Subcutaneous abdominal adipose tissue (tissue), 5 donors: ENCODE data around the gene TMEM17.

Experiments
- H3K27ac ChIP-seq: one replicate; pipeline ENCODE4 v1.7.0; 2013; ENCODE audit warnings: low read depth, mild to moderate bottlenecking, inconsistent platforms, low read length, moderate library complexity
- H3K27me3 ChIP-seq, 5 donors: one replicate each; pipeline ENCODE4 v1.7.0; 2013; ENCODE audit warnings: low read length in 5 of 5, inconsistent platforms in 1 of 5; ENCODE audit not compliant: control insufficient read depth in 5 of 5, insufficient read depth in 4 of 5
- H3K36me3 ChIP-seq, 5 donors: one replicate each; pipeline ENCODE4 v1.7.0; 2013; ENCODE audit warnings: low read length in 5 of 5; ENCODE audit not compliant: control insufficient read depth in 5 of 5, insufficient read depth in 5 of 5
- H3K4me1 ChIP-seq, 5 donors: one replicate each; pipeline ENCODE4 v1.7.0; 2013; ENCODE audit warnings: low read length in 5 of 5, mild to moderate bottlenecking in 3 of 5, moderate library complexity in 1 of 5; ENCODE audit not compliant: control insufficient read depth in 5 of 5, insufficient read depth in 5 of 5
- H3K4me3 ChIP-seq, 5 donors: one replicate each; pipeline ENCODE4 v1.7.0; 2013; ENCODE audit warnings: low read length in 5 of 5, low read depth in 1 of 5
- H3K9ac ChIP-seq, 5 donors: one replicate each; pipeline ENCODE4 v1.7.0; 2013; ENCODE audit warnings: low read length in 5 of 5, mild to moderate bottlenecking in 4 of 5, moderate library complexity in 3 of 5
- H3K9me3 ChIP-seq, 5 donors: one replicate each; pipeline ENCODE4 v1.7.0; 2013; ENCODE audit warnings: low read length in 5 of 5; ENCODE audit not compliant: control insufficient read depth in 5 of 5
- donor health status: healthy.
- donor health status: healthy.
- donor health status: healthy.
- donor health status: healthy.
- donor health status: healthy.

The TMEM17 gene

DNA sequence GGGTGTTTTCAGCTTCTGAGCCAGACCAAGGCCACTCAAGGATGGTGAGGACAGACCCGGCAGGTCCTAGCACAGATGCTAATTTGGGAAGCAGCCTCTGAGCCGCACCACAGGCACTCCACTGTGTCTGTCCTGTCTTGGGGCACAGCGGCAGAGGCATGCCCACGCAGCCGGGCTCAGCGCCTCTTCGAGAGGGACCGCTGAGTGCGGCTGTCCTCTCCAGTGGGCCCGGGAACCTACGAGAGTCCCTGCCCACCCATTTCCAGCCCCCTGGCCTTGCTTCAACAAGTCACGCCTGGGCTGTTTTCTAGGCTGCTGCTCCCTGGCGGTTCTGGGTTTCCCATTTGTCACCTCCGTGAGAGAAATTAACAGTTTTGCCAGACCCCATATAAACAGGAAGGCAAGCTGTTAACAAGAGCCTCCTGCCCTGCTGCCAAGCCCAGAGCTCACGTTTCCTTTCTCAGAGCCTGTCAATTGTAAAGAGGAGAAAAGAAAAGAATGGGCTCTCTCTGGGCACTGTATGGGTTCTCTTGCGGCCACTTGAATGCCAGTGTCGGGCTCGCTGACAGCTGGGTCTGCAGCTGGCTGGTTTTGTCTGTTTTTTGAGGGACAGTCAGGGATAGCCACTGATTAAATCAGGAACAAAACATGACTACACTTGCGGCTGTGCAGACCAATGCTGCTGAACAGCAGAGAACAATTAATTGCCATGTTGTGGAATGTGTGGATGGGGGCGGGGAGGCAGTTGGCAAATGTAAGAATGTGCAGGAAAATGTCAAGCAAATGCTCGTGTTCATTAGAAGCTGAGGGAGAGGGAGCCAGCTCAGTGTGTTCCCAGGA lies 30.6 kb downstream of the TMEM17 start:
- Histone ChIP-seq H3K9me3 (no peaks in the 10 kb centered on the region), H3K9ac (peak overlapping the region in 2 of 5 donors; percentile 20 to 65), H3K27ac (peak overlapping the region; percentile 67), H3K4me3 (peak overlapping the region; percentile 1 to 48 (median 35)), H3K4me1 (peaks cover 20 to 87% (median 84%) of the 10 kb centered on the region in 5 donors), H3K36me3 (no peaks in the 10 kb centered on the region), H3K27me3 (no peaks in the 10 kb centered on the region)

DNA sequence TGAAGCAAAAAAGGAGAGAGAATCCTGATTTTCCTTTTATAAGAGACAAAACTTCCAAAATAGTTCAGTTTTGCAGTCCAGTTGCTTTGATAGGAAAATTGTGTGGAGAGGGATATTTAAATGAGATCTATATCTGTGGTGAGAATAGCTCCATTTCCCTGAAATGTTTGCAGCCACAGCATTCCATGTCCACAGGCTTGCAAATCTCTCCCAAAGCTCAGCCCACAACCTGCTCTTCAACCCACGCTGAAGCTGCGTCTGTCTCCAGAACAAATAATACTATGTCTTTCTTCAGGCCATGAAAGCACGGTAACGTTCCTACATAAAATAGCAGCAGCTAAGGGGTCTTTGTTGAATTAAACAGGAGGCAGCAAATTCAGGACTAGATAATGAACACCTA lies 31.8 kb downstream of the TMEM17 start:
- Histone ChIP-seq H3K27me3 (no peaks in the 10 kb centered on the region), H3K4me1 (peaks cover 24 to 96% (median 93%) of the 10 kb centered on the region in 5 donors), H3K9me3 (no peaks in the 10 kb centered on the region), H3K9ac (no peak overlapping the region), H3K27ac (peak overlapping the region; percentile 67), H3K4me3 (no peak overlapping the region), H3K36me3 (no peaks in the 10 kb centered on the region)

DNA sequence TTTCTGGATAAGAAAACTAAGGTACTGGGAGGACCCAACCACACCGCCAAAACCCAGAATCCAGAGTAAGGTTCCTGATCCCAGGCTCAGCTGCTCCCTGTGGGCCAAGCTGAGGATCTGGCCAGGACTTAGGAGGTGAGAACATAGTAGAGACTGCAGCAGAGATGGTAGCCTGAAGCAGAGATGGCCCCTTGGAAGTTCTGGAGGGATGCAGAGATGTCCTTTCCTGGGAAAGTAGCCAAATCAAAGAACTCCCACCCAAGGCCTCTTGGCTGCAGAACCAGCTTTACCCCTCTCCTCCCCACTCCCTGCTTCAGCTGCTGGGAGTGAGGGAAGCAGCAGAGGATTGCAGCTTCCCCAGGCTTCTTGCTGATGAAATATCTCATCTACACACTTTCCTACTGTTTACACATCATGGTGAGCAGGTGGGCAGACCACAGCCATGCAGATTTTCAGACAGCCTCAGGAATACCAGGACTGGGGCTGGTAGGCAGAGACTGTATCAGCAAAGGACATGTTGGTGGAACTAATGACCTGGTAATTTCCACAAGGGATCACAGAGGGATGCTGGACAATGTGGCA lies 32.7 kb downstream of the TMEM17 start:
- Histone ChIP-seq H3K4me1 (peaks cover 26 to 95% (median 87%) of the 10 kb centered on the region in 5 donors), H3K27me3 (no peaks in the 10 kb centered on the region), H3K9me3 (no peaks in the 10 kb centered on the region), H3K27ac (no peak overlapping the region), H3K36me3 (no peaks in the 10 kb centered on the region), H3K4me3 (no peak overlapping the region), H3K9ac (no peak overlapping the region)

DNA sequence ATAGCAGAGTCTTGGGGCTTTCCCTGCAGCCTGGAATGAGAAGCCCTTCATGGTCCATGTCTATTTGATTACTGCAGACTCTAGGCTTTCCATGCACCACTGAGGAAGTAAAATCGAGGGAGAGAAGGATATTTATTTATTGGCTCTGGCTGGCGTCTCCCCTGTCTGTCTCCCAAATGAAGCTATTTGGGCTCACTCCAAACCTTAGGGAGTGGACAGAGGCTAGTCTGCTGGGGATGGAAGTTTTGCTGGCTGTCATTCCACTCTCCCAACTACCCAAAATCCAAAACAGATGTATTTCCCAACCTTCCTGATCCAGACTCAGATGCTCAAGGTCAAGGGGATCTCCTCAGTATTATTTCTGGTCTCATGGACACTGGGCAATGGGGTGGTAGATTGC lies 33.7 kb downstream of the TMEM17 start:
- H3K9me3 ChIP-seq, result no peaks in the 10 kb centered on the region
- peaks cover 27 to 90% (median 85%) of the 10 kb centered on the region in 5 donors for H3K4me1 ChIP-seq
- H3K9ac ChIP-seq, result no peak overlapping the region
- H3K36me3 ChIP-seq, result no peaks in the 10 kb centered on the region
- peak overlapping the region in 1 of 5 donors; percentile 6 for H3K4me3 ChIP-seq
- H3K27ac ChIP-seq, result peak overlapping the region; percentile 67
- H3K27me3 ChIP-seq, result no peaks in the 10 kb centered on the region

DNA sequence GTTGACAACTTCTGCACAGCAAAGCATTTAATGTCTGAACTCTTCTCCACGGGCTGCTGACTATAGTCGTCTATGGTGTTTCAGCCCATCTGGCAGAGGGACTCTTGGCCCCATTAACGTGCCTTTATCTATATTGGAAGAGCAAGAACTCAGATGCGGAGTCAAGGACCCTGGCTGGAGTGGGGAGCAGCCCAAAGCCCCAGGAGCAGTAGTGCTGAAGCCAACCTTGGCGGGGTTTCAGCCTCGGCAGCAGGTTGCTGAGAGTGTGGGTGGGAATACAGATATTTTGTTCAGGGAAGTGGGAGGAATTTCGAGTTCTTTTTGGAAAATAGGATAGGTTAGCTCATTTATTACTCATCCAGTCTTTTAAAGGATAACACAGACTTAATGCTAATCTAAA lies 34.2 kb downstream of the TMEM17 start:
- peak overlapping the region in 1 of 5 donors; percentile 19 for H3K4me3 ChIP-seq
- H3K9ac ChIP-seq, result no peak overlapping the region
- H3K9me3 ChIP-seq, result no peaks in the 10 kb centered on the region
- no peaks in the 10 kb centered on the region for H3K27me3 ChIP-seq
- no peaks in the 10 kb centered on the region for H3K36me3 ChIP-seq
- H3K27ac ChIP-seq, result peak overlapping the region; percentile 67
- peaks cover 27 to 92% (median 80%) of the 10 kb centered on the region in 5 donors for H3K4me1 ChIP-seq

DNA sequence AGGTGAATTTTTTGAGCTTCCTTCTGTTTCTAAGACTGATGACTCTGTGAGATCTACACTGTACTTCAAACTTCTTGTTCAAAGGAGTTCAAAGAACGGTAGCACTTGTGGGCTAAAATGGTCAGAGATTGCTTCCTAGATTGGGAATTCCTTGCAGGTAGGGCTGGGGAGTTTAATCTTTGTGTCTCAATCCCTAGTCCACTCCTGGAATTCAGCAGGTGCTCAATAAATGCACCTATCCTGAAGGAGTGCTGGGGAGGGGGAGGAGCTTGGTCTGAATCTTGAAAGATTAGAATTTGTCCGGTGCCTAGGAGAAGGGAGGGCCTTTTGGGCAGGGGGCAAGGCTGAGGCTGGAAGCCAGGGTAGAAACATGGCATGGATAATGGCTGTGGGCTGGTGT lies 34.6 kb downstream of the TMEM17 start:
- peaks cover 27 to 91% (median 79%) of the 10 kb centered on the region in 5 donors for H3K4me1 ChIP-seq

DNA sequence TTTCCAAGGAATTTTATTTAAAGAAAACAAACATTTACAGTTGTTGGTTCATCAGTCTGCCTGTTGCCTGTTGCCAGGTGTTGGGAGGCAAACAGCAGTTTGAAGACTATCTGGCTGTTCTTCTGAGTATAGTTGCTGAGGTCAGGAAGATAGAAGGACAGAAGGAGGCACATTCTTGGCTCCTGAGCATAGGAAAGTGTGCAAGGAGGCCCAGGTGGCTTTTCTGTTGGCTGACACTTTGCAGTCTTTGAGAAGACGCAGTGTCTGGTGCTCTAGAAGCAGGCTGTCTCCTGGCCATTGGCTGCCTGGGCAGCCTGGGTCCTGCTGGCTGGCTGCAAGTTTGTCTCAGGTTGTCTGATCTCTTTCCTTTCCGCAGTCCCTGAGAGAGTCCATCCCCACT lies 36.4 kb downstream of the TMEM17 start:
- peaks cover 16 to 76% (median 68%) of the 10 kb centered on the region in 5 donors for H3K4me1 ChIP-seq
- H3K9ac ChIP-seq, result no peak overlapping the region
- H3K27me3 ChIP-seq, result no peaks in the 10 kb centered on the region
- H3K9me3 ChIP-seq, result no peaks in the 10 kb centered on the region
- H3K36me3 ChIP-seq, result no peaks in the 10 kb centered on the region
- H3K27ac ChIP-seq, result no peak overlapping the region
- no peak overlapping the region for H3K4me3 ChIP-seq

More for the DNA sequence above, 34.6 kb downstream of the TMEM17 start:
- H3K27me3 ChIP-seq, result no peaks in the 10 kb centered on the region
- H3K36me3 ChIP-seq, result no peaks in the 10 kb centered on the region
- no peaks in the 10 kb centered on the region for H3K9me3 ChIP-seq
- peak overlapping the region in 1 of 5 donors; percentile 19 for H3K4me3 ChIP-seq
- H3K27ac ChIP-seq, result peak overlapping the region; percentile 67
- H3K9ac ChIP-seq, result no peak overlapping the region

DNA sequence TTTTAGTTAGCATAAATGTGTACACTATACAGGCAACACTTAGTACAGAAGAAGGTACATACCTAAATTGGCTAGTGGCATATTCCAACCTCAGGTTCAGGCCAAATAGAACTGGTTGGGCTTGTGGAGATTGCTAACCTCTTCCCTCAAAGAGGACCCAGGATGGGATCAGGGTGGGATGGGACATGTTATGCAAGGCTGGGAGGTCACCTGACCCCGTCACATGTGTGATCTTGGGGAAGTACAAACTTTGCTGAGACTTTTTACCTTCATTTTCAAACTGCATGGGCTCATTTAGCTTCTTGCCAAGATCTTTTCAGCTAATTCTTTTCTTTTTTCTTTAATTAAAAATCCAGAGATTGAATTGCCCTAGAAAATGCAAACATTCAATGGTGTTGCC lies 36.9 kb downstream of the TMEM17 start:
- H3K27me3 ChIP-seq, result no peaks in the 10 kb centered on the region
- H3K4me1 ChIP-seq, result peaks cover 16 to 72% (median 64%) of the 10 kb centered on the region in 5 donors
- H3K9ac ChIP-seq, result no peak overlapping the region
- H3K36me3 ChIP-seq, result no peaks in the 10 kb centered on the region
- no peak overlapping the region for H3K27ac ChIP-seq
- H3K4me3 ChIP-seq, result no peak overlapping the region
- no peaks in the 10 kb centered on the region for H3K9me3 ChIP-seq

DNA sequence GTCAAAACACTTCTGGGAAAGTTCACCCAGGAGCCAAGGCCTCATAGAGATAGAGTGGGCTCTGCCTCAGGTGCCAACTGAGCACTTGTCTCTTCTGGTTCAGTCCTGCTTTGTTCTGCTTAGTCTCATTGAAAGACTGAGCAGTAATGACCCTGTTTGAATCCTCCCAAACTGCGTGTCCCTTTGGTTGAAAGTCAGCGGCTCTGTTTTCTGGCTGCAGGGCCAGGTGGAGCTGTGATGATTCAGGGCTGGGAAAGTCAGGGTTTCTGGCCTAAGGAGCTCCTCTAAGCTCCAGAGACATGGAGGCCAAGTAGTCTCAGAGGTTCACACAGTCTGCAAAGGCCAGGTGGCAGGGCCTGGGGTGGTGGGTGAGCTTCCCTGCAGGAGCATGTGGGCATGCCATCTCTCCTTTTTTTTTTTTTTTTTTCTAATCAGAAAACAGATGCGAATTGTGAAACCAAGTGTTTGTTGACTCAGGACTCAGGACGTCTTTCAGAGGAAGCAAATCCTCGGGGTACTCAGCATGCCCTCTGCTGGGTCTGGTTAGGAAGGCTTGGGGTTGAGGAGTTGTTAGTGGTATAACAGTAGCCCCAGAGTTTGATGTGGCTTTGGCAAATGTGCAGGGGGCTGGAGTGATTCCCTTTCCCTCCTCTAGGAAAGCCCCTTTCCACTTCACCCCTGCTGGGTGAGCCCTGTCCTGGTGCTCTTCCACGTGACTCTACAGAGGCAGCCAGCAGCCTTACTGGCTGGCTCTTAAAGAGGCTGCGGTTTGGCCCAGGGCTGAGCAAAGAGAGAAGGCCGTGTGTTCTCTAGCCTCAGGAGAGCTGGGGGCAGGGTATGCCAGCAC lies 38.3 kb downstream of the TMEM17 start:
- Histone ChIP-seq H3K36me3 (no peaks in the 10 kb centered on the region), H3K4me3 (no peak overlapping the region), H3K27me3 (no peaks in the 10 kb centered on the region), H3K9me3 (no peaks in the 10 kb centered on the region), H3K4me1 (peaks cover 14 to 57% (median 50%) of the 10 kb centered on the region in 5 donors), H3K9ac (no peak overlapping the region), H3K27ac (peak overlapping the region; percentile 67)
